GM12801 (cell line): ENCODE results near the gene NRG2.

ENCODE experiments used
- TF ChIP-seq, protein P1 (sequence below): IDR thresholded peaks from one replicate; pipeline ENCODE4 v1.5.1; 2011; ENCODE audit warnings: control low read depth; ENCODE audit not compliant: insufficient read length; ENCODE audit errors: extremely low read depth

Gene NRG2

GRCh38 chr5:139814704-139815280 lies 228.3 kb downstream of the NRG2 start:
- TF ChIP-seq, protein P1, sequence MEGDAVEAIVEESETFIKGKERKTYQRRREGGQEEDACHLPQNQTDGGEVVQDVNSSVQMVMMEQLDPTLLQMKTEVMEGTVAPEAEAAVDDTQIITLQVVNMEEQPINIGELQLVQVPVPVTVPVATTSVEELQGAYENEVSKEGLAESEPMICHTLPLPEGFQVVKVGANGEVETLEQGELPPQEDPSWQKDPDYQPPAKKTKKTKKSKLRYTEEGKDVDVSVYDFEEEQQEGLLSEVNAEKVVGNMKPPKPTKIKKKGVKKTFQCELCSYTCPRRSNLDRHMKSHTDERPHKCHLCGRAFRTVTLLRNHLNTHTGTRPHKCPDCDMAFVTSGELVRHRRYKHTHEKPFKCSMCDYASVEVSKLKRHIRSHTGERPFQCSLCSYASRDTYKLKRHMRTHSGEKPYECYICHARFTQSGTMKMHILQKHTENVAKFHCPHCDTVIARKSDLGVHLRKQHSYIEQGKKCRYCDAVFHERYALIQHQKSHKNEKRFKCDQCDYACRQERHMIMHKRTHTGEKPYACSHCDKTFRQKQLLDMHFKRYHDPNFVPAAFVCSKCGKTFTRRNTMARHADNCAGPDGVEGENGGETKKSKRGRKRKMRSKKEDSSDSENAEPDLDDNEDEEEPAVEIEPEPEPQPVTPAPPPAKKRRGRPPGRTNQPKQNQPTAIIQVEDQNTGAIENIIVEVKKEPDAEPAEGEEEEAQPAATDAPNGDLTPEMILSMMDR: no peak

DNA sequence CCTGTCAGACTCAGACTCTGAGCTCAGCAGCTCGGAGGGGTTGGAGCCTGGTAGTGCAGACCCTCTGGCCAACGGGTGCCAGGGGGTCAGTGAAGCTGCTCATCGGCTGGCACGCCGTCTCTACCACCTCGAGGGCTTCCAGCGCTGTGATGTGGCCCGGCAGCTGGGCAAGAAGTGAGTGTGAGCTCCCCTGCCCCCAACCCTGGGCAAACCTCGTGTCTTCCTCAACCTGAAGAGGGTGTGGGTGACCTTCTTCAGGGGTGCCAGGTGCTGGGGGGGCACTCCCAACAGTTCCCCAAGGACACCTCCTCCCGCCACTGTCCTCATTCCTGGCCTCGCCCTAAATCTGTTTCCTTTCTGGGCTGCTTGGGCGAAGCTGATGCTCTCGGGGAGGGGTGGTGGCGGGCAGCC lies 228.9 kb downstream of the NRG2 start:
- TF ChIP-seq, protein P1: no peak

DNA sequence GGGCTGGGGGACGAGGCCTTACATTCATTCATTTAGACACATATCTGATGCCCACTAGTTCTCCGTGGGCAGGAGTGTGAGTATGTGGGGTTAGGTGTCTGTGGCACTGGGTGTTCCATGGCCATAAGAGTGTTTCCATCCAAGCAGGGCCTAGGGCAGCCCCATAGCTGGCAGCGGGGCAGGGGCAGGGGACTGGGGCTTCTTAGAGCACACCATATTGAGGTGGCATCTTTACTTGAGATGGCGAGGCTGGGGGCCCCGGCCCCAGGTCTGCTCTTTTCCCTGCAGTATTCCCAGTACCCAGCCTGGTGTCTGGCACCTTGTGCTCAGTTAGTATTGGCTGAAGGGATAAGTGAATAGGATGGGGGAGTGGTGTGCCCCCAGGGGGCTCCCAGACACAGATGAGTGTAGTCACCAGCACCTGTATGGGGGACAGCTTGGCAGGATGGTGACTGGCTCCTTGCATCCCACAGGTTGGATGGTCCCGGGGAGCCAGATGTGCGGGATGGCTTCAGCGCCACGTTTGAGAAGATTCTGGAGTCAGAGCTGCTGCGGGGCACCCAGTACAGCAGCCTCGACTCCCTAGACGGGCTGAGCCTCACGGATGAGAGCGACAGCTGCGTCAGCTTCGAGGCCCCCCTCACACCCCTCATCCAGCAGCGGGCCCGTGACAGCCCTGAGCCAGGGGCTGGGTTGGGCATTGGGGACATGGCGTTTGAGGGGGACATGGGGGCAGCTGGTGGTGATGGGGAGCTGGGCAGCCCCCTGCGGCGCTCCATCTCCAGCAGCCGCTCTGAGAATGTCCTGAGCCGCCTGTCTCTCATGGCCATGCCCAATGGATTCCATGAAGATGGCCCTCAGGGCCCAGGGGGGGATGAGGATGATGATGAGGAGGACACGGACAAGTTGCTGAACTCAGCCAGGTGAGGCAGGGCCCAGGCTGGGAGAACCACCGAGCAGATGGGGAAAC lies 230.0 kb downstream of the NRG2 start:
- TF ChIP-seq, protein P1: no peak

DNA sequence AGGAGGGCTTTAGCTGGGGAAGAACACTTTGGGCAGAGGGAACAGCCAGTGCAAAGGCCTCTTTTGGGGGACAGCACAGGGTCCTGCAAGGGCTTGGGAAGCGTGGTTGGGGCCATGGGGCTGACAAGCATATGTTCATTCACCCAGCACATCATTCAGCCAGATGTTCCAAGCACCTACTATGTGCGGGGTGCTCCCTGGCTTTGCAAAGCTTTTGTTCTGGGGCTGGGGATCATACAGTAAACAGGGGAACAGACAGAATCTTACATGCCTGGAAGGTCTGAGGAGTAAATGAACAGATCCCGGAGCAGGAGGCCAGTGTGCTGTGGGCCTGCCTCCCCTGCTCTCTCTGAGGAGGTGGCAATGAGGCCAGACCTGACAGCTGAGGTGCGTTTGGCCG lies 230.8 kb downstream of the NRG2 start:
- TF ChIP-seq, protein P1: no peak

- TF ChIP-seq, protein P1: no peak
Measured at GRCh38 chr5:139811274-139811607, 231.9 kb downstream of the NRG2 start.

GRCh38 chr5:139810341-139811273 lies 232.5 kb downstream of the NRG2 start:
- TF ChIP-seq, protein P1: no peak

DNA sequence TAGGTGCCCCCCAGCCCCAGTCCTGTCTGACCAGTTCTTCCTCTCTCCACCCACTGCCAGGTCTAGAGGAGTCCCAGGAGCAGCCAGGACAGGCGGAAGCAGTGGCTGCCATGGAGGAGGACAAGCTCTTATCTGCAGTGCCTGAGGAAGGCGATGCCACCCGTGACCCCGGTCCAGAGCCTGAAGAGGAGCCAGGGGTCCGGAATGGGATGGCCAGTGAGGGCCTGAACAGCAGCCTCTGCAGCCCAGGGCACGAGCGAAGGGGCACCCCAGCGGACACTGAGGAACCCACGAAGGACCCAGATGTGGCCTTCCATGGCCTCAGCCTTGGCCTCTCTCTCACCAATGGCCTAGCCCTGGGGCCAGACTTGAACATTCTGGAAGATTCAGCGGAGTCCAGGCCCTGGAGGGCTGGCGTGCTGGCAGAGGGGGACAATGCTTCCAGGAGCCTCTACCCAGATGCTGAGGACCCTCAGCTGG lies 233.7 kb downstream of the NRG2 start:
- TF ChIP-seq, protein P1: no peak
